NCI-H2227 (cell line): ENCODE results near the gene SUGCT.
"Not testable (repeated sequence)": the region's sequence is repeated elsewhere in the genome, so short reads cannot be mapped to it uniquely, and the experiment has no call there.

Experiments
- DNase-seq: peaks from one replicate; lab custom pipeline; 2025; ENCODE audit not compliant: unreplicated experiment; lab: John Stamatoyannopoulos, UW

Gene SUGCT

GRCh38 chr7:40138973-40139372 is 4.2 kb downstream of the SUGCT start:
- no peak for DNase-seq

GRCh38 chr7:40139891-40140290 is 5.1 kb downstream of the SUGCT start:
- not testable (repeated sequence) for DNase-seq

DNA sequence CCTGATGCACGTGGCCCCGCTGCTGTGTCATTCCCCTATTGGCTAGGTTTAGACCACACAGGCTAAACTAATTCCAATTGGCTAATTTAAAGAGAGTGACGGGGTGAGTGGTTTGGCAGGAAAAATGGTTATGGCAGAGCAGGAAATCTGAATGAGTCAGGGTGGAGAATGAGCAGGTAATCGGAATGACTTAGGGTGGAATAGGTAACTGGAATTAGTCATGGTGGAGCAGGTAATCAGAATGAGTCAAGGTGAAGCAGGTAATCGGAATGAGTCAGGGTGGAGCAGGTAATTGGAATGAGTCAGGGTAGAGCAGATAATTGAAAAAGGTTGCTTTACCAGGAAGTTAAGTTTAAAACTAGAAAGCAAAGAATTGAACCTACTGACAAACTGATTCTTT is 7.1 kb downstream of the SUGCT start:
- not testable (repeated sequence) for DNase-seq

DNA sequence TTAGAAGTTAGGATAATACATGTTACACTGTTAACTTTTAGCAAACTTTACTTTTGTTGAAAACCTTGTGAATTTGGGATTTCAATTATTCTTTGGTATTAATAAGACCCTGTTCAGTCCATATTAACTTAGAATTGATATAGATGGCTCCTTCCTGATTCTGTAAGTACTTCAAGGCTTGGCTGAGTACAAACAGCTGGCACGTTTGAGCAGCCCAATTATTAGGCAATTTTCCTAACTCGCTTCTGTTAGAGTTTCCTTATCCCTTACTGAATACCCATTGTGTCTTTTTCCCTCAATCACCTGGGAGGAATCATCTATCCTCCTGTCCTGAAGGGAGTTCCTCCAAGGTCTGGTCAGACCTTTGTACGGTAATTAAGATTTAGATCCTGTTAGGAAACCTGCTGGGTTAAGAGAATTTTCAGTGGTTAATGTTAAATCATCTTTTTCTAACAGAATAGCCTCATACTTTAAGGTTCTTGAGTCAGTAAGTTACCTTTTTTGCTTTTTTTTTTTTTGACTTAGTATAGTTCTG is 10.9 kb downstream of the SUGCT start:
- not testable (repeated sequence) for DNase-seq

GRCh38 chr7:40147371-40148246 is 12.8 kb downstream of the SUGCT start:
- no peak for DNase-seq

GRCh38 chr7:40148247-40148580 is 13.4 kb downstream of the SUGCT start:
- DNase-seq = not testable (repeated sequence)

GRCh38 chr7:40148671-40149070 is 13.9 kb downstream of the SUGCT start:
- DNase-seq = no peak

GRCh38 chr7:40151504-40151903 is 16.7 kb downstream of the SUGCT start:
- no peak for DNase-seq

DNA sequence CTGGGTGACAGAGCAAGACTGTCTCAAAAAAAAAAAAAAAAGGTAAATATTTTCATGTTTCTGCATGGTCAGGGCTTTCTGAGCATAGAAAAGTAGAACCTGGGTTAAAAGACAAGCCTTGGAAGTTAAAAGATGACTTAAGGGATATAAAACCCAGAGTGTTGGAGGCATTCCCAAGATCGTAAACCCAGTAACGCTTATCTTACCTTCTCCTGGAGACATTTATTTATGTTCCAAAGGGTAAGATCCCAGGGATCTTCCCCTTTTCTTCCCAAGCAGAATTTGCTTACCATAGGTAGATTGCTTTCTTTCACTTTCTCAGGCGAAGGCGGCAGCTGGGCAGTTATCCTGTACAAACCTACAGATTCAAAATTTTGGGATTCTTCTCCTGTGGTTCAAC is 22.2 kb downstream of the SUGCT start:
- DNase-seq = no peak

DNA sequence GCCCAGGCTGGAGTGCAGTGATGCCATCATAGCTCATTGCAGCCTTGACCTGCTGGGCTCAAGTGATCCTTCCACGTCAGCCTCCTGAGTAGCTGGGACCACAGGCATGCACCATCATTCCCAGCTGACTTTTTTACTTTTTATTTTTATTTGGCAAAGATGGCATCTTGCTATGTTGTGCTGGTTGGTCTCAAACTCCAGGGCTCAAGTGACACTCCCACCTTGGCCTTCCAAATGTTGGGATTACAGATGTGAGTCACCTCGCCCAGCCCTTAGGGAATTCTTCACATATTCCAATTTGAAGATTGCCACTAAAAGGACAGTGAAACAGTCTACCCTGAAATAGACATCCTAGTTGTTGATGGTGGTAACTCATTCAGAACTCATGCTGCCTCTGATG is 27.7 kb downstream of the SUGCT start:
- no peak for DNase-seq

- DNase-seq = no peak
These were observed 30.4 kb downstream of the SUGCT start for GRCh38 chr7:40165216-40165615.

- DNase-seq = no peak
These were observed 32.5 kb downstream of the SUGCT start for GRCh38 chr7:40167291-40167690.

DNA sequence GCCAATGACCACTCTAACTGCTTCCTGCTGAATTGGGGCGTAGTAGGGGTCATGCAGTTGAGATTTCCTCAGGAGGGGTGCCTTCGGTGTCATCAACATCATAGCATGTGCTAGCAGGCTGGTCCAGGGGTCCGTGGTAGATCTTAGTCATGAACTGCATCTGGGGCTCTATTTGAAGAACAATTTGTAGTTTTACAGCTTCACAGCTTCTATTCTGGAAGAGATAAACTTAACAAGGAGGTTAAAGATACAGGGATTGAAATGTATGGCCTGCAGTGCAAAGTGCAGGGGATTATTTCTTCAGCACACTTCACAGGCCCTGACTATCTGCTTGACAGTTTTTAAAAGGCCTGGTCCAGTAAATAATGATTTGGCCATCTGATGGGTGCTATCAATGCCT is 33.5 kb downstream of the SUGCT start:
- not testable (repeated sequence) for DNase-seq

GRCh38 chr7:40173121-40173520 is 38.3 kb downstream of the SUGCT start:
- DNase-seq = not testable (repeated sequence)

GRCh38 chr7:40175256-40175655 is 40.5 kb downstream of the SUGCT start:
- DNase-seq = not testable (repeated sequence)

DNA sequence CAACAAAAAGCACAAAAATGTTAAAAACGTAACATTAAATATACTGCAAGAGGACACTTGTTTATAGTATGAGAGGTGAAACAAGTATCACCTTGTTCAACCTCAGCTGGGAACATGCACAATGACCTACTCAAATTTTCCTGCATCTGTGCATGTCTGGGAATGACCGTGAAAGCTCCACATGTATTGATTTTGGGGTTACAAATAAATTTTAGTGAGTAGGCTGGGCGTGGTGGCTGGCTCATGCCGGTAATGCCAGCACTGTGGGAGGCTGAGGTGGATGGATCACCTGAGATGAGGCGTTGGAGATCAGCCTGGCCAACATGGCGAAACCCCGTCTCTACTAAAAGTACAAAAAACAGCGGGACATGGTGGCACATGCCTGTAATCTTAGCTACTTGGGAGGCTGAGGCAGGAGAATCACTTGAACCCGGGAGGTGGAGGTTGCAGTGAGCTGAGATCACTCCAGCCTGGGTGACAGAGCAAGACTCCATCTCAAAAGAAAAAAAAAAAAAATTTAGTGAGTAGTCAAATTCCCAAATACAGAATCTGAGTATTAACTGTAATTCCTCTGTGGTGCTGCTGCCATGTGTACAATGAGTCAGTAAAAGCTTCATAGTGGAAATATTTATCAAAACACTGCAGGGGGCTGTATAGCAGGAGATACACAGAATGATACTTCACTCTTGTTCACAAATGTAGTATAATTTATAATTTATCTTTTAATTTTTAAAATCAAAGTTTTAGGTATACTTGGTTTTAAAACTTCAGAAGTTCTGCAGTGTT is 41.1 kb downstream of the SUGCT start:
- no peak for DNase-seq

DNA sequence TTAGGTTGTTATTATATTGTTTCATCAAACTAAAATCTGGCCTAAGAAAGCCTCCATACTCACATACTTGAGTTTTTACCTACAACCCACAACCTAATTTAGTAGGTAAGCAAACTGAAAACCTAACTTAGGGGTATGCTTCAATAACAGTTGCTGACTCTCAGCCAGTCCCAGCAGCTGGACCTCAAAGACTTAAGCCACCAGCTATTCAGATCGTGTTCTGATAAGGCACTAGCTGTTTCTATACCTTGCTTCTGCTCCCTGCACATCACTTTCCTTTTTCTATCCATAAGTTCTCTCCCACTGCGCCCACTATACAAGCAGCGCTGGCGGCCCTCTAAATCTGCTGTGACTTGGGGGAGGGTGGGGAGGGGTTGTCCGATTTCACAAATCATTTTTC is 42.3 kb downstream of the SUGCT start:
- DNase-seq = no peak

DNA sequence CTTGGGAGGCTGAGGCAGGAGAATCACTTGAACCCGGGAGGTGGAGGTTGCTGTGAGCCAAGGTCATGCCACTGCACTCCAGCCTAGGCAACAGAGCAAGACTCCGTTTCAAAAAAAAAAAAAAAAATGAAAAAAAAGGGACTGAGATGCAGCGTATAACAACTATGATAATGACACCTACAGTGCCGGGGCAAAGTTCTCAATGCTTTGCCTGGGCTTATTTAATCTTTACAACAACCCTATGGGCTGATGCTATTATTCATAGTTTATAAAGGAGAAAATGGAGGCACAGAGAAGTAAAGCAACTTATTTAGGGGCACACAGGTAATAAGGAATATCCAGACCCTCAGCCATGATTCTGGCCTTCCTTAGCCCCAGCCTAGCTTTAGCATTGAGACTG is 47.6 kb downstream of the SUGCT start:
- DNase-seq = no peak

- DNase-seq = no peak
These were observed 51.8 kb downstream of the SUGCT start for GRCh38 chr7:40186586-40186985.

DNA sequence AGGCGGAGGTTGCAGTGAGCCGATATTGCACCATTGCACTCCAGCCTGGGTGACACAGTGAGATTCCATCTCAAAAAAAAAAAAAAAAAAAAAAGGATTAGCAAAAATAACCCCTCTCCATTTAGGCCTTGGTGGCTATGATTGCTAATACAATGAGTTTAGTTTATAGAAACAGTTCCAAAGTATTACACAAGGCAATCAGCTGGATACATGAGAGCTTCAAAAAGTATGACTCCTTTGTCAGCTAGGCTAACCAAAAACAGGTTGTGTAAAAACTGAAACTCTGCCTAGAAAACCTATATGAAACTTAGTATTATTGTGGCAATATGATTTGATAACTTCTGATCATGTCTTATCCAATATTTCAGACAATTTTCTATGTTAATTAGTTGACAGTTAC is 57.2 kb downstream of the SUGCT start:
- DNase-seq = no peak

- DNase-seq = no peak
These were observed 59.9 kb downstream of the SUGCT start for GRCh38 chr7:40194745-40195144.

GRCh38 chr7:40197527-40197926 is 62.7 kb downstream of the SUGCT start:
- no peak for DNase-seq
